Hepatocyte (in vitro differentiated cells): ENCODE results near the gene CDK6.
A peak's percentile ranks its signal among the peaks of the same experiment; 100 is the strongest.

Experiments used
- CTCF ChIP-seq: fragments of 200-600 bp; sonication (generic); IDR thresholded peaks from 2 replicates; pipeline ENCODE4 v1.5.1; 2016; ENCODE audit warnings: antibody characterized with exemption, mild to moderate bottlenecking; ENCODE audit not compliant: poor library complexity
- EZH2 ChIP-seq: fragments of 200-600 bp; sonication (generic); IDR thresholded peaks from 2 replicates; pipeline ENCODE4 v1.6.1; 2016; ENCODE audit warnings: antibody characterized with exemption, mild to moderate bottlenecking, borderline replicate concordance

DNA sequence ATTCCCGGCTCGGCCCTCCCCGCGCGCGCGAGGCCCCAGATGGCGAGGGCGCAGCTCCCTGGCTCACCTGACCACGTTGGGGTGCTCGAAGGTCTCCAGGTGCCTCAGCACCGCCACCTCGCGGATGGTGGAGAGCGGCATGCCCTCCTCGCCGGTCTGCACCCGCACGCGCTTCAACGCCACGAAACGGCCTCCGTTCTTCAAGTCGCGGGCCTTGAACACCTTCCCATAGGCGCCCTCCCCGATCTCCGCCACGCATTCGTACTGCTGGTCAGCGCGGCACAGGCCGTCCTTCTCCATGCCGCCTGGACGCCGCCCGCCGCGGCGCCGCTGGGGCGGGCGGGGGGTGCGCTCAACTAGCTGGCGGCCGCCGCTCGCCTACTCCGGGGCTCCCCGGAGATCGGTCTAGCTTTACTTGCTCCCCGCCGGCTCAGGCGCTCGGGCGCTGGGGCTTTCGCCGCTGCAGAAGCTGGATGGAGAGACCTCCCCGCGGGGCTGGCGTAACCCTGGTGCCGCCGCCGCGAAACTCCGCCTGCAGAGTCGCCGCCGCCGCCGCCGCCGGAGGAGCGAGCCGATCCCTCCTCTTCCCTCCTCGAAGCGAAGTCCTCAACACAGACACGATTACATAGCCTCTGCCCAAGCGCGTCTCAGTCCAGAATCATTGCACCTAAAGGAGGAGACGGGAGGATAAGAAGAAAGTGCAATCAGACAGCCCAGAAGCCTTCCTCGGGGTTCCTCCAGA lies 3.2 kb downstream of the CDK6 start:
- no peak for TF ChIP-seq EZH2
- peak; percentile 74 for TF ChIP-seq CTCF
